Nucleus accumbens (tissue), 56 donors: ENCODE data around the gene EFS.

Source experiments
- DNase-seq, 56 donors: peaks; one replicate each; lab custom pipeline; 2025; lab: John Stamatoyannopoulos, UW

EFS gene

GRCh38 chr14:23360496-23360895, 4.5 kb downstream of the EFS start:
- DNase-seq: peak in 46 of 56 donors; percentile 19 to 84 (median 55)

GRCh38 chr14:23359722-23360447, 5.1 kb downstream of the EFS start:
- DNase-seq: no peak

GRCh38 chr14:23359167-23359626, 5.8 kb downstream of the EFS start:
- DNase-seq: no peak

- DNase-seq: no peak
Observed at GRCh38 chr14:23358553-23359166, 6.3 kb downstream of the EFS start.

GRCh38 chr14:23358042-23358441, 6.9 kb downstream of the EFS start:
- no peak for DNase-seq

- no peak for DNase-seq
Observed at GRCh38 chr14:23357261-23357660, 7.7 kb downstream of the EFS start.

- DNase-seq: no peak
Observed at GRCh38 chr14:23356662-23357061, 8.3 kb downstream of the EFS start.

- DNase-seq: no peak
Observed at GRCh38 chr14:23355871-23356435, 9.0 kb downstream of the EFS start.

GRCh38 chr14:23354990-23355389, 10.0 kb downstream of the EFS start:
- DNase-seq: no peak

GRCh38 chr14:23353433-23353780, 11.6 kb downstream of the EFS start:
- no peak for DNase-seq

- DNase-seq: peak in 55 of 56 donors; percentile 47 to 95 (median 83)
Observed at GRCh38 chr14:23352506-23353432, 12.2 kb downstream of the EFS start, which contains the start of gene SLC22A17. Gene SLC22A17 (minus strand): TSS chr14:23352887.

- peak in 31 of 56 donors; percentile 15 to 81 (median 55) for DNase-seq
Observed at GRCh38 chr14:23351681-23352505, 13.1 kb downstream of the EFS start.

- no peak for DNase-seq
Observed at GRCh38 chr14:23349156-23349845, 15.7 kb downstream of the EFS start.

GRCh38 chr14:23348297-23348655, 16.7 kb downstream of the EFS start:
- DNase-seq: no peak

GRCh38 chr14:23347406-23348296, 17.3 kb downstream of the EFS start:
- no peak for DNase-seq

- no peak for DNase-seq
Observed at GRCh38 chr14:23346693-23347405, 18.1 kb downstream of the EFS start.

- no peak for DNase-seq
Observed at GRCh38 chr14:23345987-23346692, 18.8 kb downstream of the EFS start.
